HUES48 (cell line): ENCODE data around the gene LRP1B.

Experiments used
- H3K27ac ChIP-seq: one replicate; pipeline ENCODE4 v1.7.0; 2013; ENCODE audit warnings: low read depth, low read length, inconsistent platforms
- H3K27me3 ChIP-seq: 2 replicates; pipeline ENCODE4 v1.6.1; 2013; ENCODE audit warnings: mild to moderate bottlenecking, low read length; ENCODE audit not compliant: control insufficient read depth, insufficient read depth
- H3K36me3 ChIP-seq: 2 replicates; pipeline ENCODE4 v1.6.1; 2013; ENCODE audit warnings: low read length; ENCODE audit not compliant: control insufficient read depth, insufficient read depth
- H3K4me1 ChIP-seq: 2 replicates; pipeline ENCODE4 v1.6.1; 2013; ENCODE audit warnings: mild to moderate bottlenecking, low read length; ENCODE audit not compliant: control insufficient read depth, insufficient read depth
- H3K4me3 ChIP-seq: 2 replicates; pipeline ENCODE4 v1.5.1; 2013; ENCODE audit warnings: mild to moderate bottlenecking, low read depth, low read length
- H3K9ac ChIP-seq: 2 replicates; pipeline ENCODE4 v1.6.1; 2013; ENCODE audit warnings: mild to moderate bottlenecking, low read depth, low read length, moderate library complexity
- H3K9me3 ChIP-seq: 2 replicates; pipeline ENCODE4 v1.6.1; 2013; ENCODE audit warnings: low read length; ENCODE audit not compliant: control insufficient read depth, insufficient read depth

LRP1B gene

GRCh38 chr2:142041996-142042395, 88.8 kb downstream of the LRP1B start:
- Histone ChIP-seq H3K27me3 (no peaks in the 10 kb centered on the region), H3K4me1 (peaks cover 30% of the 10 kb centered on the region), H3K36me3 (no peaks in the 10 kb centered on the region), H3K9me3 (no peaks in the 10 kb centered on the region), H3K9ac (no peak overlapping the region), H3K4me3 (no peak overlapping the region), H3K27ac (no peak overlapping the region)

DNA sequence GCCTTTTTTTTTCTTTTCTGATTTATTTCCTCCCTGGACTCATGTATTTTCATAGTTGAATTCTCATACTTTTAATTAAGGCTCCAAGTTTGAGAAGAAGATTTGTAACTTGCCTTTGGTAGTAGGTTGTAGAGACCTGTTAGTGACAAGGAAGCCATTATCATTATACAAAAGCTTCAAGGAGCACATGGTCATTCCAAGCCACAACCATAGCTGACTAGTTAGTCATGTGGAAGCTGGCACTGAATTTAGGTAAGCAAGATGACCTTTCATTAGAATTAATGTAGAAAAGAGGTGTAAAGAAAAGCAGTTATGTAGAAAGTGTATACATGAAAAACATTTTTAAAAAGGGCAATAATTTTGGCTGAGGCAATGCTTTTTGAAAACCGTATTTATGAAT, 89.7 kb downstream of the LRP1B start:
- H3K36me3 ChIP-seq, result no peaks in the 10 kb centered on the region
- no peak overlapping the region for H3K27ac ChIP-seq
- H3K4me3 ChIP-seq, result no peak overlapping the region
- H3K9me3 ChIP-seq, result no peaks in the 10 kb centered on the region
- H3K9ac ChIP-seq, result no peak overlapping the region
- peaks cover 36% of the 10 kb centered on the region for H3K4me1 ChIP-seq
- H3K27me3 ChIP-seq, result no peaks in the 10 kb centered on the region

DNA sequence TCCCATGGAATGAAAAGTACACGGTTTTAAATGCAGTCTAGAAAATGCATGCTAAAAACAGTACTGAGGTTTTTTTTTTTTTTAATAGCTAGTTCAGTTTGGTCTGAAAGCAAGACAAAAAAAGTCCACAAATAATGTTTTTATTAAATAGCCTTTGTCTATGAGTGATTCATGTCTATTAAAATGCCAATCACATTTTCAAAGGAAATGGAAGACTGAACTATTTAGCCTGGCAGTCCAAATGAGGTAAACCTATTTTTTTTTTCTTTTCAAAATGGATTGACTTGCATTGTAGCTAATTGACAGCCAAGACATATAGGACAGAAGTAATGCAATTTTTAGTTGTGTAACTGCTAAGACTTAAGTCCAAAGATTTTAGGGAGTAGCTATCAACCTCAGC, 90.3 kb downstream of the LRP1B start:
- Histone ChIP-seq H3K27ac (no peak overlapping the region), H3K36me3 (no peaks in the 10 kb centered on the region), H3K9ac (no peak overlapping the region), H3K27me3 (no peaks in the 10 kb centered on the region), H3K4me3 (no peak overlapping the region), H3K4me1 (peaks cover 41% of the 10 kb centered on the region), H3K9me3 (no peaks in the 10 kb centered on the region)

- H3K36me3 ChIP-seq, result no peaks in the 10 kb centered on the region
- H3K27me3 ChIP-seq, result no peaks in the 10 kb centered on the region
- H3K9me3 ChIP-seq, result no peaks in the 10 kb centered on the region
- H3K9ac ChIP-seq, result no peak overlapping the region
- H3K4me3 ChIP-seq, result no peak overlapping the region
- peaks cover 24% of the 10 kb centered on the region for H3K4me1 ChIP-seq
- no peak overlapping the region for H3K27ac ChIP-seq
Observed at GRCh38 chr2:142038826-142039225, 92.0 kb downstream of the LRP1B start.

GRCh38 chr2:142037744-142038143, 93.1 kb downstream of the LRP1B start:
- no peak overlapping the region for H3K4me3 ChIP-seq

DNA sequence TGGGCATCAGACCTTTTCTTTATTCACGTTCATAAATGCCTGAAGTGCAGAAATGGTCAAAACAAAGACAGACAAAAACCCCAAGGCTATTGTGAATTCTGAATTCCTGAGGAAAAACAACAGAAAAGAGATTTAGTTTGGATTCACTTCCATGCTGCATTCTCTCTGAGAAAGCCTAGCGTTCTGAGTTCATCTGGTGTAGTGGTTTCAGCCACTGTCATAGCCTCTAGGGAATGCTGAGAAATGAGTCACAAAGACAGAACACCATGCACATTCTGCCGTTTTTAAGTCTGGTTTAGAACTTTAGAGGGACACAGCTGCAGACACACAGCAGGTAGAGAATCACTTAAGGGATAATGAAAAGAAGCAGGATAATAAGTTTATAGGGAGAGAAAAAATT, 93.8 kb downstream of the LRP1B start:
- H3K27ac ChIP-seq, result peak overlapping the region; percentile 64
- H3K9ac ChIP-seq, result no peak overlapping the region
- peaks cover 24% of the 10 kb centered on the region for H3K4me1 ChIP-seq
- H3K27me3 ChIP-seq, result no peaks in the 10 kb centered on the region
- no peaks in the 10 kb centered on the region for H3K9me3 ChIP-seq
- no peaks in the 10 kb centered on the region for H3K36me3 ChIP-seq
- no peak overlapping the region for H3K4me3 ChIP-seq

More at GRCh38 chr2:142037744-142038143, 93.1 kb downstream of the LRP1B start:
- H3K27ac ChIP-seq, result peak overlapping the region; percentile 64
- no peaks in the 10 kb centered on the region for H3K36me3 ChIP-seq
- H3K9me3 ChIP-seq, result no peaks in the 10 kb centered on the region
- no peak overlapping the region for H3K9ac ChIP-seq
- H3K4me1 ChIP-seq, result peaks cover 24% of the 10 kb centered on the region
- H3K27me3 ChIP-seq, result no peaks in the 10 kb centered on the region

- Histone ChIP-seq H3K27ac (no peak overlapping the region), H3K9me3 (no peaks in the 10 kb centered on the region), H3K4me3 (no peak overlapping the region), H3K9ac (no peak overlapping the region), H3K36me3 (no peaks in the 10 kb centered on the region), H3K27me3 (no peaks in the 10 kb centered on the region), H3K4me1 (peaks cover 24% of the 10 kb centered on the region)
Observed at GRCh38 chr2:142033393-142033792, 97.4 kb downstream of the LRP1B start.

GRCh38 chr2:142031656-142032055, 99.2 kb downstream of the LRP1B start:
- H3K9ac ChIP-seq, result no peak overlapping the region
- no peaks in the 10 kb centered on the region for H3K36me3 ChIP-seq
- H3K4me3 ChIP-seq, result no peak overlapping the region
- H3K27ac ChIP-seq, result no peak overlapping the region
- peaks cover 11% of the 10 kb centered on the region for H3K4me1 ChIP-seq
- H3K27me3 ChIP-seq, result no peaks in the 10 kb centered on the region
- no peaks in the 10 kb centered on the region for H3K9me3 ChIP-seq

- Histone ChIP-seq H3K9ac (no peak overlapping the region), H3K4me3 (no peak overlapping the region), H3K27ac (no peak overlapping the region), H3K36me3 (no peaks in the 10 kb centered on the region), H3K9me3 (no peaks in the 10 kb centered on the region), H3K4me1 (peaks cover 9% of the 10 kb centered on the region), H3K27me3 (no peaks in the 10 kb centered on the region)
Observed at GRCh38 chr2:142030735-142031134, 100.1 kb downstream of the LRP1B start.

GRCh38 chr2:142029974-142030373, 100.8 kb downstream of the LRP1B start:
- Histone ChIP-seq H3K27ac (no peak overlapping the region), H3K36me3 (no peaks in the 10 kb centered on the region), H3K27me3 (no peaks in the 10 kb centered on the region), H3K4me3 (no peak overlapping the region), H3K9me3 (no peaks in the 10 kb centered on the region), H3K4me1 (peaks cover 12% of the 10 kb centered on the region), H3K9ac (no peak overlapping the region)

GRCh38 chr2:142025394-142025793, 105.4 kb downstream of the LRP1B start:
- no peak overlapping the region for H3K27ac ChIP-seq
- no peak overlapping the region for H3K9ac ChIP-seq
- no peaks in the 10 kb centered on the region for H3K36me3 ChIP-seq
- H3K4me1 ChIP-seq, result peaks cover 12% of the 10 kb centered on the region
- H3K4me3 ChIP-seq, result no peak overlapping the region
- H3K27me3 ChIP-seq, result no peaks in the 10 kb centered on the region
- no peaks in the 10 kb centered on the region for H3K9me3 ChIP-seq

GRCh38 chr2:142020368-142020767, 110.4 kb downstream of the LRP1B start:
- no peaks in the 10 kb centered on the region for H3K9me3 ChIP-seq
- no peak overlapping the region for H3K27ac ChIP-seq
- no peaks in the 10 kb centered on the region for H3K36me3 ChIP-seq
- no peak overlapping the region for H3K9ac ChIP-seq
- H3K4me3 ChIP-seq, result no peak overlapping the region
- no peaks in the 10 kb centered on the region for H3K27me3 ChIP-seq
- H3K4me1 ChIP-seq, result peaks cover 2% of the 10 kb centered on the region; the same call in 1 of the 2 replicates
